ENCODE results near the gene AIG1. TPM values are rescaled to one million over a fixed set of nuclear protein-coding genes. Genes with fewer than 3 reads are reported as not detected.

AIG1 gene
- total RNA-seq, 1 experiment from 2014 or later: 2.2 TPM

GRCh38 chr6:143034689-143035334 is 25.9 kb upstream of the AIG1 start:
- H3K4me3 ChIP-seq (ENCODE audit: low read depth, low read length, poor library complexity, severe bottlenecking): no peak overlapping the region
- POLR2A ChIA-PET (ENCODE audit: low non-redundant PET): no interaction called here
- H3K27ac ChIP-seq (ENCODE audit: low read depth, low read length, poor library complexity, severe bottlenecking): no peak overlapping the region
- no peak for DNase-seq (ENCODE audit: low spot score)
- TF ChIP-seq CTCF (conservative IDR thresholded peaks at IDR 0.05; ENCODE audit: low read depth, low read length): no peak
- no peak for TF ChIP-seq EZH2 (IDR thresholded peaks at IDR 0.05; ENCODE audit: borderline replicate concordance, low read depth, low read length, poor library complexity, severe bottlenecking)
- H3K36me3 ChIP-seq (ENCODE audit: insufficient read depth, low read length, poor library complexity, severe bottlenecking): no peaks in the 10 kb centered on the region
- intact Hi-C loops (cut with micrococcal nuclease; ENCODE audit: unreplicated experiment): no loop called here
- CTCF ChIA-PET: no interaction called here
- no TSS peak for BruUV-seq (replicated peaks)
- no peaks in the 10 kb centered on the region for H3K27me3 ChIP-seq (replicated peaks; ENCODE audit: insufficient read depth, low read depth, low read length, poor library complexity)
- H3K9me3 ChIP-seq (ENCODE audit: low read depth, low read length, poor library complexity, severe bottlenecking): no peaks in the 10 kb centered on the region
- no peaks in the 10 kb centered on the region for H3K4me1 ChIP-seq (ENCODE audit: insufficient read depth, low read length, poor library complexity, severe bottlenecking)

- Histone ChIP-seq H3K4me3 (ENCODE audit: low read depth, low read length, poor library complexity, severe bottlenecking) (no peak overlapping the region), H3K27me3 (replicated peaks; ENCODE audit: insufficient read depth, low read depth, low read length, poor library complexity) (no peaks in the 10 kb centered on the region), H3K9me3 (ENCODE audit: low read depth, low read length, poor library complexity, severe bottlenecking) (no peaks in the 10 kb centered on the region), H3K4me1 (ENCODE audit: insufficient read depth, low read length, poor library complexity, severe bottlenecking) (no peaks in the 10 kb centered on the region), H3K27ac (ENCODE audit: low read depth, low read length, poor library complexity, severe bottlenecking) (no peak overlapping the region), H3K36me3 (ENCODE audit: insufficient read depth, low read length, poor library complexity, severe bottlenecking) (no peaks in the 10 kb centered on the region)
- intact Hi-C loops (cut with micrococcal nuclease; ENCODE audit: unreplicated experiment): no loop called here
- no peak for DNase-seq (ENCODE audit: low spot score)
- BruUV-seq (replicated peaks): no TSS peak
- ChIA-PET CTCF (no interaction called here), POLR2A (ENCODE audit: low non-redundant PET) (no interaction called here)
- TF ChIP-seq CTCF (conservative IDR thresholded peaks at IDR 0.05; ENCODE audit: low read depth, low read length) (no peak), EZH2 (IDR thresholded peaks at IDR 0.05; ENCODE audit: borderline replicate concordance, low read depth, low read length, poor library complexity, severe bottlenecking) (no peak)
Observed at GRCh38 chr6:143037470-143037869, 23.2 kb upstream of the AIG1 start.

- Histone ChIP-seq H3K27ac (ENCODE audit: low read depth, low read length, poor library complexity, severe bottlenecking) (no peak overlapping the region), H3K4me3 (ENCODE audit: low read depth, low read length, poor library complexity, severe bottlenecking) (no peak overlapping the region), H3K4me1 (ENCODE audit: insufficient read depth, low read length, poor library complexity, severe bottlenecking) (no peaks in the 10 kb centered on the region), H3K27me3 (replicated peaks; ENCODE audit: insufficient read depth, low read depth, low read length, poor library complexity) (no peaks in the 10 kb centered on the region), H3K36me3 (ENCODE audit: insufficient read depth, low read length, poor library complexity, severe bottlenecking) (no peaks in the 10 kb centered on the region), H3K9me3 (ENCODE audit: low read depth, low read length, poor library complexity, severe bottlenecking) (no peaks in the 10 kb centered on the region)
- no peak for DNase-seq (ENCODE audit: low spot score)
- ChIA-PET CTCF (no interaction called here), POLR2A (ENCODE audit: low non-redundant PET) (no interaction called here)
- intact Hi-C loops (cut with micrococcal nuclease; ENCODE audit: unreplicated experiment): no loop called here
- TF ChIP-seq EZH2 (IDR thresholded peaks at IDR 0.05; ENCODE audit: borderline replicate concordance, low read depth, low read length, poor library complexity, severe bottlenecking): no peak
- BruUV-seq (replicated peaks): no TSS peak
Observed at GRCh38 chr6:143038833-143039232, 21.9 kb upstream of the AIG1 start.

- Histone ChIP-seq H3K9me3 (ENCODE audit: low read depth, low read length, poor library complexity, severe bottlenecking) (no peaks in the 10 kb centered on the region), H3K27me3 (replicated peaks; ENCODE audit: insufficient read depth, low read depth, low read length, poor library complexity) (no peaks in the 10 kb centered on the region), H3K4me1 (ENCODE audit: insufficient read depth, low read length, poor library complexity, severe bottlenecking) (no peaks in the 10 kb centered on the region), H3K4me3 (ENCODE audit: low read depth, low read length, poor library complexity, severe bottlenecking) (no peak overlapping the region), H3K36me3 (ENCODE audit: insufficient read depth, low read length, poor library complexity, severe bottlenecking) (no peaks in the 10 kb centered on the region), H3K27ac (ENCODE audit: low read depth, low read length, poor library complexity, severe bottlenecking) (no peak overlapping the region)
- POLR2A ChIA-PET (ENCODE audit: low non-redundant PET): no interaction called here
- no TSS peak for BruUV-seq (replicated peaks)
- DNase-seq (ENCODE audit: low spot score): no peak
- TF ChIP-seq EZH2 (IDR thresholded peaks at IDR 0.05; ENCODE audit: borderline replicate concordance, low read depth, low read length, poor library complexity, severe bottlenecking): no peak
- no peak for TF ChIP-seq CTCF (conservative IDR thresholded peaks at IDR 0.05; ENCODE audit: low read depth, low read length)
- intact Hi-C loops (cut with micrococcal nuclease; ENCODE audit: unreplicated experiment): no loop called here
- CTCF ChIA-PET: no interaction called here
Observed at GRCh38 chr6:143039548-143039947, 21.1 kb upstream of the AIG1 start.

All from A673 (cell line).